HEK293 (cell line): ENCODE data around the gene TPD52L2.

Experiments used
- BCL11B ChIP-seq: fragments of 450-650 bp; formaldehyde crosslinking; IDR thresholded peaks from 2 replicates; pipeline ENCODE4 v1.5.1; 2016; ENCODE audit warnings: low read depth, missing biosample characterization, missing genetic modification characterization
- KLF16 ChIP-seq: fragments of 450-650 bp; formaldehyde crosslinking; IDR thresholded peaks from 2 replicates; pipeline ENCODE4 v1.5.1; 2017; ENCODE audit warnings: missing biosample characterization, missing genetic modification characterization
- PRDM10 ChIP-seq: fragments of 450-650 bp; formaldehyde crosslinking; IDR thresholded peaks from 2 replicates; pipeline ENCODE4 v1.5.1; 2016; ENCODE audit warnings: missing biosample characterization, missing genetic modification characterization
- SETDB1 ChIP-seq: IDR thresholded peaks from one replicate; pipeline ENCODE4 v1.6.1; 2017; ENCODE audit warnings: mild to moderate bottlenecking, low read length, moderate library complexity, mixed read lengths; ENCODE audit not compliant: insufficient read length
- WT1 ChIP-seq: fragments of 450-650 bp; formaldehyde crosslinking; IDR thresholded peaks from 2 replicates; pipeline ENCODE4 v1.5.1; 2016; ENCODE audit warnings: missing biosample characterization, missing genetic modification characterization
- ZBTB10 ChIP-seq: fragments of 450-650 bp; formaldehyde crosslinking; IDR thresholded peaks from 2 replicates; pipeline ENCODE4 v1.5.1; 2016; ENCODE audit warnings: missing biosample characterization, missing genetic modification characterization
- ZBTB11 ChIP-seq: fragments of 450-650 bp; formaldehyde crosslinking; conservative IDR thresholded peaks from 2 replicates; pipeline ENCODE4 v1.5.1; 2016; ENCODE audit warnings: low read depth, missing biosample characterization, missing genetic modification characterization
- ZBTB20 ChIP-seq: fragments of 450-650 bp; formaldehyde crosslinking; IDR thresholded peaks from 2 replicates; pipeline ENCODE4 v1.5.1; 2016; ENCODE audit warnings: missing biosample characterization, missing genetic modification characterization
- ZBTB21 ChIP-seq: fragments of 450-650 bp; formaldehyde crosslinking; IDR thresholded peaks from 2 replicates; pipeline ENCODE4 v1.5.1; 2017; ENCODE audit warnings: missing biosample characterization, missing genetic modification characterization
- ZBTB44 ChIP-seq: fragments of 450-650 bp; IDR thresholded peaks from 2 replicates; pipeline ENCODE4 v1.5.1; 2018; ENCODE audit warnings: missing biosample characterization, mild to moderate bottlenecking, missing genetic modification characterization
- ZIC2 ChIP-seq: fragments of 450-650 bp; formaldehyde crosslinking; IDR thresholded peaks from 2 replicates; pipeline ENCODE4 v1.5.1; 2016; ENCODE audit warnings: missing biosample characterization, missing genetic modification characterization
- ZNF133 ChIP-seq: fragments of 450-650 bp; formaldehyde crosslinking; IDR thresholded peaks from 2 replicates; pipeline ENCODE4 v1.5.1; 2016; ENCODE audit warnings: missing biosample characterization, missing genetic modification characterization
- ZNF221 ChIP-seq: fragments of 450-650 bp; formaldehyde crosslinking; IDR thresholded peaks from 2 replicates; pipeline ENCODE4 v1.5.1; 2017; ENCODE audit warnings: missing biosample characterization, missing genetic modification characterization, borderline replicate concordance
- ZNF248 ChIP-seq: fragments of 450-650 bp; formaldehyde crosslinking; IDR thresholded peaks from 2 replicates; pipeline ENCODE4 v1.5.1; 2017; ENCODE audit warnings: missing biosample characterization, missing genetic modification characterization
- ZNF274 ChIP-seq, 2 experiments: fragments of 200-500 bp in 1 of 2; fragments of 450-650 bp in 1 of 2; sonication (Bioruptor generic) in 1 of 2; formaldehyde crosslinking in 1 of 2; IDR thresholded peaks; 2 replicates each; pipeline versions ENCODE4 v1.5.1 to v1.6.1; 2014 to 2016; ENCODE audit warnings: borderline replicate concordance in 1 of 2, inconsistent platforms in 1 of 2, low read length in 1 of 2, missing biosample characterization in 1 of 2, missing genetic modification characterization in 1 of 2
- ZNF335 ChIP-seq: fragments of 450-650 bp; formaldehyde crosslinking; conservative IDR thresholded peaks from 2 replicates; pipeline ENCODE4 v1.5.1; 2016; ENCODE audit warnings: missing biosample characterization, missing genetic modification characterization
- ZNF398 ChIP-seq: fragments of 450-650 bp; formaldehyde crosslinking; IDR thresholded peaks from 2 replicates; pipeline ENCODE4 v1.5.1; 2017; ENCODE audit warnings: missing biosample characterization, missing genetic modification characterization
- ZNF423 ChIP-seq: fragments of 450-650 bp; formaldehyde crosslinking; IDR thresholded peaks from 2 replicates; pipeline ENCODE4 v1.5.1; 2016; ENCODE audit warnings: missing biosample characterization, missing genetic modification characterization
- ZNF596 ChIP-seq: fragments of 450-650 bp; IDR thresholded peaks from 2 replicates; pipeline ENCODE4 v1.5.0; 2018; ENCODE audit warnings: missing biosample characterization, mild to moderate bottlenecking, missing genetic modification characterization, moderate library complexity
- ZNF610 ChIP-seq: fragments of 450-650 bp; formaldehyde crosslinking; IDR thresholded peaks from 2 replicates; pipeline ENCODE4 v1.5.1; 2016; ENCODE audit warnings: missing biosample characterization, missing genetic modification characterization, borderline replicate concordance
- ZNF626 ChIP-seq: fragments of 450-650 bp; sonication (Bioruptor Pico); formaldehyde crosslinking; IDR thresholded peaks from 2 replicates; pipeline ENCODE4 v1.5.1; 2018; ENCODE audit warnings: missing biosample characterization, missing genetic modification characterization, inconsistent platforms
- ZNF629 ChIP-seq: fragments of 450-650 bp; formaldehyde crosslinking; IDR thresholded peaks from 2 replicates; pipeline ENCODE4 v1.5.1; 2017; ENCODE audit warnings: missing biosample characterization, missing genetic modification characterization
- ZNF654 ChIP-seq: fragments of 450-650 bp; formaldehyde crosslinking; IDR thresholded peaks from 2 replicates; pipeline ENCODE4 v1.5.1; 2016; ENCODE audit warnings: low read depth, missing biosample characterization, missing genetic modification characterization
- ZNF664 ChIP-seq: fragments of 450-650 bp; formaldehyde crosslinking; IDR thresholded peaks from 2 replicates; pipeline ENCODE4 v1.5.1; 2016; ENCODE audit warnings: missing biosample characterization, missing genetic modification characterization
- ZNF747 ChIP-seq: fragments of 450-650 bp; formaldehyde crosslinking; IDR thresholded peaks from 2 replicates; pipeline ENCODE4 v1.5.1; 2016; ENCODE audit warnings: missing biosample characterization, missing genetic modification characterization
- ZNF837 ChIP-seq: fragments of 450-650 bp; formaldehyde crosslinking; IDR thresholded peaks from 2 replicates; pipeline ENCODE4 v1.5.1; 2016; ENCODE audit warnings: missing biosample characterization, missing genetic modification characterization
- ZSCAN23 ChIP-seq: fragments of 450-650 bp; formaldehyde crosslinking; IDR thresholded peaks from 2 replicates; pipeline ENCODE4 v1.5.1; 2016; ENCODE audit warnings: missing biosample characterization, missing genetic modification characterization

Gene TPD52L2

GRCh38 chr20:63864978-63865640 is at the start of gene TPD52L2 (continued):
- TF ChIP-seq PRDM10 (tag by site-specific recombination) (peak; percentile 82), ZNF335 (tag by site-specific recombination) (no peak), BCL11B (tag by site-specific recombination) (no peak), ZSCAN23 (tag by site-specific recombination) (no peak), ZIC2 (no peak), ZNF626 (no peak), ZNF654 (no peak), ZBTB20 (tag by site-specific recombination) (no peak; the same call in none of the 2 replicates), ZNF837 (tag by site-specific recombination) (peak; percentile 24; the same call in 1 of the 2 replicates), ZNF423 (no peak), SETDB1 (no peak), ZNF747 (tag by site-specific recombination) (no peak), ZBTB21 (tag by site-specific recombination) (peak; percentile 92), ZBTB44 (tag by site-specific recombination) (no peak), ZNF221 (no peak), ZNF596 (tag by site-specific recombination) (no peak), ZNF610 (tag by site-specific recombination) (no peak), ZBTB10 (peak; percentile 46; the same call in 1 of the 2 replicates), WT1 (tag by site-specific recombination) (0 out of 2 replicates have a peak, but pooled peaks have one; percentile 3), KLF16 (tag by site-specific recombination) (peak; percentile 56; the same call in 1 of the 2 replicates), ZNF629 (tag by site-specific recombination) (peak; percentile 99), ZNF274 (IDR thresholded peaks at IDR 0.05; ENCODE audit: low read length) (no peak), ZNF274 (tag by site-specific recombination; IDR thresholded peaks at IDR 0.05; ENCODE audit: borderline replicate concordance) (no peak), ZNF133 (tag by site-specific recombination) (no peak), ZNF248 (tag by site-specific recombination) (no peak), ZNF398 (tag by site-specific recombination) (no peak), ZNF664 (no peak), ZBTB11 (tag by site-specific recombination) (peak; percentile 97)
